GM18907 (cell line): Measurements from ENCODE around the gene ARHGAP18.

Experiments
- ATAC-seq: cut with Tn5 transposase; IDR thresholded peaks from one replicate; pipeline ENCODE4 v1.9.1; 2021; ENCODE audit warnings: mild to moderate bottlenecking, moderate library complexity; ENCODE audit not compliant: unreplicated experiment

The ARHGAP18 gene

GRCh38 chr6:129546702-129547101, 163.3 kb downstream of the ARHGAP18 start:
- ATAC-seq: no peak

GRCh38 chr6:129544892-129545612, 164.9 kb downstream of the ARHGAP18 start:
- no peak for ATAC-seq

- no peak for ATAC-seq
Observed at GRCh38 chr6:129543981-129544380, 166.0 kb downstream of the ARHGAP18 start.

GRCh38 chr6:129542705-129543104, 167.3 kb downstream of the ARHGAP18 start:
- peak; percentile 54 for ATAC-seq

- no peak for ATAC-seq
Observed at GRCh38 chr6:129539032-129539431, 170.9 kb downstream of the ARHGAP18 start.

- ATAC-seq: no peak
Observed at GRCh38 chr6:129536271-129536670, 173.7 kb downstream of the ARHGAP18 start.

- no peak for ATAC-seq
Observed at GRCh38 chr6:129534926-129535325, 175.1 kb downstream of the ARHGAP18 start.
